Measurements from ENCODE around the gene VAMP5.

VAMP5 gene

DNA sequence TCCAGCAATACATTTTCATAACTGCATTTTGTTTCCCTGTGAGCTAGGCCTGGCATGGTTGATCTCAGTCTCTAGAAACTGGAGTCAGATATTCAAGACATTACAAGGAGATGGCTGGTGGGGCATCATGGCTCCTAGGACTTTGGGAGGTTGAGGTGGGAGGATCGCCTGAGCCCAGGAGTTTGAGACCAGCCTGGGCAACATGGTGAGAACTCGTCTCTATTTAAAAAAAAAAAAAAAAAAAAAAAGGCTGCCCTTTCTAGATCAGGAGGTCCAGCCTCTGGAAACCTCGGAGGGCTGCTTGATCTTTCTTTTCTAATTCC is 7.2 kb upstream of the VAMP5 start:
- Histone ChIP-seq H4K20me1 (ENCODE audit: control insufficient read depth, insufficient read depth, low read depth, low read length) (no peaks in the 10 kb centered on the region), H3K4me1 (ENCODE audit: control insufficient read depth, low read length) (peaks cover 28% of the 10 kb centered on the region), H3K79me2 (ENCODE audit: control insufficient read depth, low read length) (peaks cover 31% of the 10 kb centered on the region), H3K36me3 (ENCODE audit: control insufficient read depth, low read length) (peaks cover 34% of the 10 kb centered on the region), H3K9me3 (ENCODE audit: control insufficient read depth, insufficient read depth, low read length) (no peaks in the 10 kb centered on the region), H3F3A (ENCODE audit: control insufficient read depth, insufficient read depth) (no peaks in the 10 kb centered on the region), H3K9me2 (replicated peaks; ENCODE audit: control insufficient read depth, low read length) (no peaks in the 10 kb centered on the region), H3K27ac (ENCODE audit: low read depth, low read length) (no peak overlapping the region), H3K4me3 (ENCODE audit: low read length) (peak overlapping the region; percentile 99), H3K4me2 (ENCODE audit: low read length) (peak overlapping the region; percentile 99), H3K27me3 (ENCODE audit: control insufficient read depth, low read length) (peaks cover 5% of the 10 kb centered on the region; the same call in 1 of the 2 replicates)
- TF ChIP-seq, protein P1, sequence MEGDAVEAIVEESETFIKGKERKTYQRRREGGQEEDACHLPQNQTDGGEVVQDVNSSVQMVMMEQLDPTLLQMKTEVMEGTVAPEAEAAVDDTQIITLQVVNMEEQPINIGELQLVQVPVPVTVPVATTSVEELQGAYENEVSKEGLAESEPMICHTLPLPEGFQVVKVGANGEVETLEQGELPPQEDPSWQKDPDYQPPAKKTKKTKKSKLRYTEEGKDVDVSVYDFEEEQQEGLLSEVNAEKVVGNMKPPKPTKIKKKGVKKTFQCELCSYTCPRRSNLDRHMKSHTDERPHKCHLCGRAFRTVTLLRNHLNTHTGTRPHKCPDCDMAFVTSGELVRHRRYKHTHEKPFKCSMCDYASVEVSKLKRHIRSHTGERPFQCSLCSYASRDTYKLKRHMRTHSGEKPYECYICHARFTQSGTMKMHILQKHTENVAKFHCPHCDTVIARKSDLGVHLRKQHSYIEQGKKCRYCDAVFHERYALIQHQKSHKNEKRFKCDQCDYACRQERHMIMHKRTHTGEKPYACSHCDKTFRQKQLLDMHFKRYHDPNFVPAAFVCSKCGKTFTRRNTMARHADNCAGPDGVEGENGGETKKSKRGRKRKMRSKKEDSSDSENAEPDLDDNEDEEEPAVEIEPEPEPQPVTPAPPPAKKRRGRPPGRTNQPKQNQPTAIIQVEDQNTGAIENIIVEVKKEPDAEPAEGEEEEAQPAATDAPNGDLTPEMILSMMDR (IDR thresholded peaks at IDR 0.05; ENCODE audit: low read depth, low read length, poor library complexity, severe bottlenecking): no peak
- TF ChIP-seq EZH2phosphoT487 (IDR thresholded peaks at IDR 0.05; ENCODE audit: borderline replicate concordance, low read length): no peak

DNA sequence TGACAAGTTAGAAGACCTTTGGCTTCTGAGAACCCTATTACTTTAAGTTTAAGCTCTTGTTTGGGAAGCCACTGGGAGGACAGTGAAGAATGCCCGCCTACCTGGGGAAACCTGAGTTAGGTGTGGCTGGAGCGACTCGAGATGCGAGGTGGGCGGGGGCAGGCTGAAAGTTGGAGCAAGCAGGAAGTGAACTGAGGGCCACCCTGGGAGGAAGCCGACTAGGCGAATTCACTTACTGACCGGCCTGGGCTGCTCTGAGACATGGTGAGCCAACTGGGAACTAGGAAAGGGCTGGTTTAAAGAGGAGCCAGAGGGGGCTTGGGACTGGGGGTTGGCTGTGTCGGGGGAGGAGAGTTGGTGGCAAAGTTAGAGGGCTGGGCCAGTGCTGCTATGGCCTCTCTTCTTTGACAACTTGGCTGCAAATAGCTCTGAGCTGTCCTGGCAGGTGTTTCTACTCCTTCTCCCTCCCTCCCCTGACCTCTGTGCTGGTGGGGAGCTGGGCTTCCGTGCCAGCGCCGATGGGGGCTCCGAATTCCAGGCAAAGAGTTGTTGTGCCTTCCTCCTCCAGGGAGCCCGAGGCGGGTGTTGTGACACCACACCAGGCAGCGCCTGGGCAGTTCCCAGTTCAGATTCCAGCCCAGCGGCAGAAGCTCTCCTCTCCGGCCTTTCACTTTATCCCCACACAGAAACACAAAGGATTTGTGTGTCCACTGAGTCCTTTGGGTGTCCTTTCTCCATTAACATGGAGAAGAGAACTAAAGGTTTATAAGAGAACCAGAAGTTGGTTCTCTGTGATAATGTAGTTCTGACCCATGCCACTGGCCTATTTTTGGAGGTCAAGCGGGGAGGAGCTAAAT is 6.6 kb upstream of the VAMP5 start, which contains the start of gene VAMP8:
VAMP8 (plus strand) TSS at position 201 of the 857 bp plus-strand sequence; CDS start at position 262, 61 bp downstream.
- no peaks in the 10 kb centered on the region for H3F3A ChIP-seq (ENCODE audit: control insufficient read depth, insufficient read depth)
- H3K4me1 ChIP-seq (ENCODE audit: control insufficient read depth, low read length): peaks cover 28% of the 10 kb centered on the region
- peaks cover 1% of the 10 kb centered on the region; the same call in 1 of the 2 replicates for H3K27me3 ChIP-seq (ENCODE audit: control insufficient read depth, low read length)
- peak within 1 kb of the TSS; percentile 99 for H3K4me3 ChIP-seq (ENCODE audit: low read length)
- H3K4me2 ChIP-seq (ENCODE audit: low read length): peak within 1 kb of the TSS; percentile 99
- peak within 1 kb of the TSS; percentile 62 for H3K27ac ChIP-seq (ENCODE audit: low read depth, low read length)
- H3K79me2 ChIP-seq (ENCODE audit: control insufficient read depth, low read length): peaks cover 31% of the 10 kb centered on the region
- no peaks in the 10 kb centered on the region for H3K9me3 ChIP-seq (ENCODE audit: control insufficient read depth, insufficient read depth, low read length)
- H4K20me1 ChIP-seq (ENCODE audit: control insufficient read depth, insufficient read depth, low read depth, low read length): no peaks in the 10 kb centered on the region
- TF ChIP-seq EZH2phosphoT487 (IDR thresholded peaks at IDR 0.05; ENCODE audit: borderline replicate concordance, low read length): no peak
- TF ChIP-seq, protein P1 (IDR thresholded peaks at IDR 0.05; ENCODE audit: low read depth, low read length, poor library complexity, severe bottlenecking): no peak
- H3K36me3 ChIP-seq (ENCODE audit: control insufficient read depth, low read length): peaks cover 40% of the 10 kb centered on the region
- H3K9me2 ChIP-seq (replicated peaks; ENCODE audit: control insufficient read depth, low read length): no peaks in the 10 kb centered on the region

- no peaks in the 10 kb centered on the region for H4K20me1 ChIP-seq (ENCODE audit: control insufficient read depth, insufficient read depth, low read depth, low read length)
- no peaks in the 10 kb centered on the region for H3K27me3 ChIP-seq (ENCODE audit: control insufficient read depth, low read length)
- H3F3A ChIP-seq (ENCODE audit: control insufficient read depth, insufficient read depth): no peaks in the 10 kb centered on the region
- H3K27ac ChIP-seq (ENCODE audit: low read depth, low read length): peak overlapping the region; percentile 62
- H3K4me1 ChIP-seq (ENCODE audit: control insufficient read depth, low read length): peaks cover 28% of the 10 kb centered on the region
- no peaks in the 10 kb centered on the region for H3K9me3 ChIP-seq (ENCODE audit: control insufficient read depth, insufficient read depth, low read length)
- H3K79me2 ChIP-seq (ENCODE audit: control insufficient read depth, low read length): peaks cover 31% of the 10 kb centered on the region
- TF ChIP-seq EZH2phosphoT487 (IDR thresholded peaks at IDR 0.05; ENCODE audit: borderline replicate concordance, low read length): no peak
- TF ChIP-seq, protein P1 (IDR thresholded peaks at IDR 0.05; ENCODE audit: low read depth, low read length, poor library complexity, severe bottlenecking): no peak
- H3K4me2 ChIP-seq (ENCODE audit: low read length): peak overlapping the region; percentile 99
- peak overlapping the region; percentile 99 for H3K4me3 ChIP-seq (ENCODE audit: low read length)
- peaks cover 44% of the 10 kb centered on the region for H3K36me3 ChIP-seq (ENCODE audit: control insufficient read depth, low read length)
- no peaks in the 10 kb centered on the region for H3K9me2 ChIP-seq (replicated peaks; ENCODE audit: control insufficient read depth, low read length)
Measured at GRCh38 chr2:85578243-85579180, 5.7 kb upstream of the VAMP5 start.

All from DOHH2 (cell line).